Jurkat, Clone E6-1 (cell line): Measurements from ENCODE around the gene ADAMTS14. TPM values are rescaled to one million over a fixed set of nuclear protein-coding genes. Genes with fewer than 3 reads are reported as not detected.
A peak's percentile ranks its signal among the peaks of the same experiment; 100 is the strongest.
"Not testable (repeated sequence)": the region's sequence is repeated elsewhere in the genome, so short reads cannot be mapped to it uniquely, and the experiment has no call there.

Source experiments
- DNase-seq: peaks from one replicate; pipeline ENCODE4 v3.0.0-alpha.2; 2011; ENCODE audit warnings: low read depth, low spot score
- H3K4me3 ChIP-seq: 2 replicates; pipeline ENCODE4 v1.5.1; 2011; ENCODE audit warnings: mild to moderate bottlenecking, low read length, control low read depth, moderate library complexity
- polyA plus RNA-seq: library from polyadenylated mRNA; unstranded; fragments of >200 nt; gene quantifications from one replicate; pipeline ENCODE4 v1.2.1, GENCODE V29; 2012; ENCODE audit warnings: missing spikeins; ENCODE audit not compliant: insufficient read length, insufficient read depth

The ADAMTS14 gene
- polyA plus RNA-seq = 0.22 TPM

GRCh38 chr10:70672165-70673042 lies at the start of gene ADAMTS14:
ADAMTS14 (plus strand) TSS chr10:70672506; CDS start chr10:70672803, 297 bp downstream.
- no peak for DNase-seq
- H3K4me3 ChIP-seq = peak within 1 kb of the TSS; percentile 16; the same call in 1 of the 2 replicates

- H3K4me3 ChIP-seq = no peak overlapping the region
- no peak for DNase-seq
These were observed 49.8 kb upstream of the ADAMTS14 start for GRCh38 chr10:70622541-70622940.

- DNase-seq = no peak
- no peak overlapping the region for H3K4me3 ChIP-seq
These were observed 49.1 kb upstream of the ADAMTS14 start for GRCh38 chr10:70622981-70623844.

GRCh38 chr10:70626056-70626455 lies 46.2 kb upstream of the ADAMTS14 start:
- DNase-seq = no peak
- no peak overlapping the region for H3K4me3 ChIP-seq

GRCh38 chr10:70629338-70629737 lies 43.0 kb upstream of the ADAMTS14 start:
- no peak overlapping the region for H3K4me3 ChIP-seq
- DNase-seq = no peak

GRCh38 chr10:70631735-70632134 lies 40.6 kb upstream of the ADAMTS14 start:
- not testable (repeated sequence) for H3K4me3 ChIP-seq, DNase-seq

GRCh38 chr10:70634011-70634410 lies 38.3 kb upstream of the ADAMTS14 start:
- DNase-seq = no peak
- H3K4me3 ChIP-seq = no peak overlapping the region

- not testable (repeated sequence) for DNase-seq, H3K4me3 ChIP-seq
These were observed 37.8 kb upstream of the ADAMTS14 start for GRCh38 chr10:70634515-70634914.

- H3K4me3 ChIP-seq, DNase-seq: not testable (repeated sequence)
These were observed 32.5 kb upstream of the ADAMTS14 start for GRCh38 chr10:70639640-70640383.

GRCh38 chr10:70643272-70643671 lies 29.0 kb upstream of the ADAMTS14 start:
- not testable (repeated sequence) for DNase-seq, H3K4me3 ChIP-seq

GRCh38 chr10:70644959-70645358 lies 27.3 kb upstream of the ADAMTS14 start:
- H3K4me3 ChIP-seq = not testable (repeated sequence)

GRCh38 chr10:70647086-70647485 lies 25.2 kb upstream of the ADAMTS14 start:
- no peak overlapping the region for H3K4me3 ChIP-seq
- no peak for DNase-seq

More at GRCh38 chr10:70644959-70645358, 27.3 kb upstream of the ADAMTS14 start:
- not testable (repeated sequence) for DNase-seq

- peak; percentile 31 for DNase-seq
- no peak overlapping the region for H3K4me3 ChIP-seq
These were observed 23.9 kb upstream of the ADAMTS14 start for GRCh38 chr10:70648427-70648826.

- H3K4me3 ChIP-seq = no peak overlapping the region
- DNase-seq = no peak
These were observed 22.8 kb upstream of the ADAMTS14 start for GRCh38 chr10:70649526-70649925.

- no peak for DNase-seq
- H3K4me3 ChIP-seq = no peak overlapping the region
These were observed 22.2 kb upstream of the ADAMTS14 start for GRCh38 chr10:70650104-70650503.

GRCh38 chr10:70650718-70651117 lies 21.6 kb upstream of the ADAMTS14 start:
- H3K4me3 ChIP-seq = no peak overlapping the region
- no peak for DNase-seq

GRCh38 chr10:70651661-70652060 lies 20.6 kb upstream of the ADAMTS14 start:
- no peak overlapping the region for H3K4me3 ChIP-seq
- DNase-seq = peak; percentile 36

- DNase-seq = no peak
- no peak overlapping the region for H3K4me3 ChIP-seq
These were observed 19.3 kb upstream of the ADAMTS14 start for GRCh38 chr10:70652761-70653657.
